Measurements from ENCODE around the gene KHK.

DNA sequence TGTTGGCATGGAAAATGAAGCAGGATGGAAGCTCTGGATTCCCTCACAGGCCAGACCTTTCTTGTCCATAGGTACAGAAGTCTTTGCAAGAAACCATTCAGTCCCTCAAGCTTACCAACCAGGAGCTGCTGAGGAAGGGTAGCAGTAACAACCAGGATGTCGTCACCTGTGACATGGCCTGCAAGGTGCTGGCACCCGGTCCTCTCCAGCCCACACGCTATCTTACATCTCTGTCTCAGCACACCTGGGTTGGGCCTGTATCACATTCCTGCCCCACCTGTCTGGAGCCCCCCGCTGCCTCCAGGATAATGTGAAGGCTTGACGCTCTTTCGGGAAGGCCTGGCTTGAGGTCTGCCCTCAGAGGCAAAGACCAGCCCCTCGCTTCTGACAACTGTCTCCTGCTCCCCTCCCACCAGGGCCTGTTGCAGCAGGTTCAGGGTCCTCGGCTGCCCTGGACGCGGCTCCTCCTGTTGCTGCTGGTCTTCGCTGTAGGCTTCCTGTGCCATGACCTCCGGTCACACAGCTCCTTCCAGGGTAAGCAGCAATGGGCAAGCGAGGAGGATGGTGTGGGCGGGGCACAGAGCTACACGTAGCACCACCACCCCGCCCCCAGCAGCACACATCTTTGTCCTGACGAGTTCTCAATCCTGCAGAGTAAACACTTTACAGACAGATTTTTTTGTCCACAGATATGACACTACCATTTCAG, 47.8 kb upstream of the KHK start:
- TF ChIP-seq EZH2 (IDR thresholded peaks at IDR 0.05; ENCODE audit: insufficient read depth, poor library complexity, severe bottlenecking) (no peak), EZH2phosphoT487 (IDR thresholded peaks at IDR 0.05; ENCODE audit: insufficient read depth, low read depth) (no peak)
